Measurements from ENCODE around the gene ABCC10. TPM values are rescaled to one million over a fixed set of nuclear protein-coding genes. Genes with fewer than 3 reads are reported as not detected.

ABCC10 gene
- total RNA-seq, 3 donors from 2014 or later, result 24.2 to 30.1 (median 26.5) TPM

DNA sequence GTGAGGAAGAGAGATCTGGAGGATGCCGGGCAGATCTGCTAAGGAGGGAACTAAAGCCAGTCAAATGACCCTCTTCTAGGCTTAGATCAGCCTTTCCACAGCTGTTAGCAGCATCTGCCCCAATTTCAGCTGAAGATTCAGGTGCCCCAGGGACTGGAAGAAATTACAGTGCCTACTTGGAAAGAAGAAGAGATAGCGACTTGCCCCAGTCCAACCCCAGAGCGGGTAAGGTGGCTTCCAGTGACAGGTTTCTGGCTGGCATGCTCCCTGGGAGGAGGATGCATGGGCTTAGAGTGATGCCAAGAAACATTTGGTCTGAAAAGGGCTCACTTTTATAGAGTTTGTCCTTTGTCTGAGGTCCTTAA, 50.6 kb downstream of the ABCC10 start:
- no peaks in the 10 kb centered on the region for H3K27me3 Mint-ChIP-seq (ENCODE audit: low read depth)
- no peak for DNase-seq
- ATAC-seq, result no peak
- peaks cover 11% of the 10 kb centered on the region for H3K36me3 Mint-ChIP-seq (ENCODE audit: insufficient read depth)
- H3K4me3 Mint-ChIP-seq, result peak overlapping the region; percentile 97
- H3K9me3 Mint-ChIP-seq, result no peaks in the 10 kb centered on the region
- peaks cover 45% of the 10 kb centered on the region for H3K4me1 Mint-ChIP-seq (ENCODE audit: low read depth)

DNA sequence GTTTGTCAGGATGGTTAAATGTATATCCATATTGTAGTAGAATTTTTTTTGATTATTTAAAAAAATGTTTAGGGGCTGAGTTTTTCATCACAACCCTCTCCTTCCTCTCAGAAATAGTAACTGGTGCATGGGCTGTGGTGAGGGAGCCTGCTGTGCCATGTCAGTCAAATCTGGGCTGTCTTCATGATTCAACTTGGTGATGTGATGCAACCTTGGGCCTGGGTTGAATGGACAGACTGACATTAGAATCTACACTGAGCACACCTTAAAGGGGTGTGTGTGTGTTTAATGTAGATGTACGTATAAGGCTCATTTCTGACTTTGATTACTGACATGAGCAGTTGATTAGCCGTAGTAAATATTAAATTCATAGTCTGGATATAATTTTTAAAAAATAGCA, 53.7 kb downstream of the ABCC10 start:
- Mint-ChIP-seq H3K36me3 (ENCODE audit: insufficient read depth) (peaks cover 11% of the 10 kb centered on the region), H3K4me3 (no peak overlapping the region), H3K9me3 (no peaks in the 10 kb centered on the region), H3K27me3 (ENCODE audit: low read depth) (no peaks in the 10 kb centered on the region), H3K4me1 (ENCODE audit: low read depth) (peaks cover 48% of the 10 kb centered on the region)
- ATAC-seq, result no peak
- no peak for DNase-seq

DNA sequence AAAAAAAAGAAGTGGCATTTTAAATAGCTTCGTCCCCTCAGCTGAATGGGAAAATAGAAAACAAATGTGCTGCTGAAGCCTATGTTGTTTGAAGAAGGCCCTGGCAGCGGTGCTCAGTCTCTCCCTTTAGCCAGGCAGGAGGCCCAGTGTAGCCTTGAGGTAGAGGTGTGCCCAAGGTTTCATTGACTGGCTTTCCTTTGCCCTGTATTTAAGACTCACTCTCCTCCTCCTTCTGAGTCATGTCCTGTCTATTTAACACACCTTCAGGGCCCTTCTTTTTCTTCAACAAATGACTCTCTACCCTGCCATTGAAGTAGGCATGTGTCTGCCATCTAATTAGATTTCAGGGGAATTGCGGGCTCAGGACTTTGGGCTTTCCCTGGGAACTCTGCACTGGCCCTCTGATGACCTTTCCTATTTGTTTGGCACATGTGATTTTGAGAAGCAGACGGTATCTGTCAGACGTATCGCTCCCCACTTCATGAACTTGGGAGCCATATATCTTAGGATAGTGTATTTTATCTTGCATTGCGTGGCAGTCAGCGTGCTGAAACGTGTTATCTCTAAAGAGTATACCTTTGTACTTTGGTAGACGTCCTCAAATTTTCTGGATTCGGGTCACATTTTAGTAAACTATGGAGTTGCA, 54.4 kb downstream of the ABCC10 start:
- Mint-ChIP-seq H3K9me3 (no peaks in the 10 kb centered on the region), H3K27me3 (ENCODE audit: low read depth) (no peaks in the 10 kb centered on the region), H3K4me3 (peak overlapping the region; percentile 17), H3K36me3 (ENCODE audit: insufficient read depth) (peaks cover 13% of the 10 kb centered on the region), H3K4me1 (ENCODE audit: low read depth) (peaks cover 45% of the 10 kb centered on the region)
- ATAC-seq, result no peak
- DNase-seq, result no peak

DNA sequence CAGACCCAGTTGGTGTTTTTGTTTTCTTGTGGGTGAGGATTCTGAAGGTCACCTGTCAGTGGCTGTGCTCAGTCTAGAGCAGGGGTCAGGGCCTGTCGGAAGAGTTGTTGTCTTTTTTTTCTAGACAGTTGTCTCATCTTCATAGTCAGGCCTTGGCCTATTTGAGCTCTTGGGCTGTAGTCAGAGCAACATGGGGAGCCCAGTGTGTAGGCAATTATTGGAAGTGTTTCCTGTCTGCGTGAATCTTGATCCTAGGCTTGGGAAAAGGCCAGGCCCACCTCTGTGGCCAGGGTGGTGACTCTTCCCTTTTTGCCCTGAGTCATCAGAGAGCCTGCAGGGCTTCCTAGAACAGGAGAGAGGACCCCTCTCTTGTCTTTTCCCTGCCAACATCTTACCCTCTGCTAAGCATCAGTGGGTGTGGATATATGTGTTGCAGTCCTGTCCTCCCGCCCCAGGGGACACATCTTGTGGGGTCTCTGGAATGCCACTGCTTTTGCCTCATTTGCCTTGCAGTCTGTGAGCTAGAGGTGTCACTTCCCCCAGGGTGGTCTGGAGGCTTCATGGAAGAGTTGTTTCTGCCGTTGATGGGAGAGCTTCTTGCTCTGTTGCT, 61.4 kb downstream of the ABCC10 start:
- Mint-ChIP-seq H3K36me3 (ENCODE audit: insufficient read depth) (peaks cover 7% of the 10 kb centered on the region), H3K27me3 (ENCODE audit: low read depth) (no peaks in the 10 kb centered on the region), H3K4me3 (no peak overlapping the region), H3K4me1 (ENCODE audit: low read depth) (peaks cover 13% of the 10 kb centered on the region), H3K9me3 (no peaks in the 10 kb centered on the region)
- ATAC-seq (no peak), DNase-seq (no peak)

DNA sequence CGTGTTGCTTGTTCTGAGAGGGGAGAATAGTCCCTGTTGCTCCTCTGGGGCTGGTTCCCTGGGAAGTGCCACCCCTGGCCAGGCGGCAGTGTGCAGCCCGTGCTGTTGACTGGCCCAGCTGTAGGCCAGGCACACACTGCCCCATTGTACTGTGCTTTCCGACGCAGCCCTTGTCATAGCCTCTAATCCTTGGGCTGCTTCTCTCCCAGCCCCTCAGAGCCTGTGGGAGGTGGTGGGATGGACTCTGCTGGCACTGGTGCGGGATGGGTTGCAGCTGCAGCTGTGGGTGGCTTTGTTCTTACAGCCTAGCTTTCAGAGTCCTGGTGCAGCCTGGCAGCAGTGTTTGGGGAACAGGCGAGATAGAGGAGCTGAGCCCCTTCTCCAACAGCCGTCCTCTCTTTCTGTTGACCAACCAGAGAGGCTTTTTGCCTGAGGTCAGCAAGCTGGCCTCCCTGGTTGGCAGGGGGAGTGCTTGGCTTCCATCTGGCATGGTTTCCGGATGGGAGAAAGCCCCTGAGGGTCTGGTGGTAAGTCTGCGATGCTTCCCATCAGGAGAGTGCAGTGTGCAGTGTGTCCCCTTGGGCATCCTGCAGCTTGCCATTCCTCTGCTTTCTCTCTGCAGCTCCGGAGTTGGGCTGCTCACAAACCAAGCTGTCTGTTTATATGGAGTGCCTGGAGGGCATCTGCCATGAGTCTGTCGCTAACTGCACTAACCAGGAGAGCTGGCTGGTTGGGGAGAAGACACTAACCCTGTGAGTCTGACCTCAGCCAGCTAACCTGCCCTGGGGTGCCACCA, 62.1 kb downstream of the ABCC10 start:
- Mint-ChIP-seq H3K9me3 (no peaks in the 10 kb centered on the region), H3K4me1 (ENCODE audit: low read depth) (peaks cover 19% of the 10 kb centered on the region), H3K27me3 (ENCODE audit: low read depth) (no peaks in the 10 kb centered on the region), H3K4me3 (no peak overlapping the region), H3K36me3 (ENCODE audit: insufficient read depth) (peaks cover 7% of the 10 kb centered on the region)
- DNase-seq, result no peak
- ATAC-seq, result no peak

DNA sequence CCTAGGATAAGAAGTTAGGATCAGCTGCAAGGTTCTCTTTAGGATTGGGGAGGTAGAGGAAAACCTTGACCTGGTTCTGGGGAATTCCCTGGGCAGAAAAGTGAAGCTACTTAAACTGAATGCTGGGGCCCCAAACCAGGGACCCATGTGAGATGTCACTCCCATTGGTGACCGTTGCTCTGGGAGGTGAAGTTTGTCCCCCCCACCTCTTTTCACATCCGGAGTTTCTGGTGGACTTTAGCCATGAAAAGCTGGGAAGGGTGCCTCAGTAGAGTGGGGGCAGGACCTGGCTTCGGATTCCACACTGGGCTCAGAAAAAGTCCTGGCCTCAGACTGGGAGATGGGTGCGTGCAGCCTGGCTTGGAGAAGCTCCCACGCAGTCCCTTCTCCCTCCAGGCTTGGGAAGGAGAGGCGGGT, 63.2 kb downstream of the ABCC10 start:
- Mint-ChIP-seq H3K27me3 (ENCODE audit: low read depth) (no peaks in the 10 kb centered on the region), H3K36me3 (ENCODE audit: insufficient read depth) (peaks cover 7% of the 10 kb centered on the region), H3K9me3 (no peaks in the 10 kb centered on the region), H3K4me3 (no peak overlapping the region), H3K4me1 (ENCODE audit: low read depth) (peaks cover 30% of the 10 kb centered on the region)
- ATAC-seq, result no peak
- no peak for DNase-seq

DNA sequence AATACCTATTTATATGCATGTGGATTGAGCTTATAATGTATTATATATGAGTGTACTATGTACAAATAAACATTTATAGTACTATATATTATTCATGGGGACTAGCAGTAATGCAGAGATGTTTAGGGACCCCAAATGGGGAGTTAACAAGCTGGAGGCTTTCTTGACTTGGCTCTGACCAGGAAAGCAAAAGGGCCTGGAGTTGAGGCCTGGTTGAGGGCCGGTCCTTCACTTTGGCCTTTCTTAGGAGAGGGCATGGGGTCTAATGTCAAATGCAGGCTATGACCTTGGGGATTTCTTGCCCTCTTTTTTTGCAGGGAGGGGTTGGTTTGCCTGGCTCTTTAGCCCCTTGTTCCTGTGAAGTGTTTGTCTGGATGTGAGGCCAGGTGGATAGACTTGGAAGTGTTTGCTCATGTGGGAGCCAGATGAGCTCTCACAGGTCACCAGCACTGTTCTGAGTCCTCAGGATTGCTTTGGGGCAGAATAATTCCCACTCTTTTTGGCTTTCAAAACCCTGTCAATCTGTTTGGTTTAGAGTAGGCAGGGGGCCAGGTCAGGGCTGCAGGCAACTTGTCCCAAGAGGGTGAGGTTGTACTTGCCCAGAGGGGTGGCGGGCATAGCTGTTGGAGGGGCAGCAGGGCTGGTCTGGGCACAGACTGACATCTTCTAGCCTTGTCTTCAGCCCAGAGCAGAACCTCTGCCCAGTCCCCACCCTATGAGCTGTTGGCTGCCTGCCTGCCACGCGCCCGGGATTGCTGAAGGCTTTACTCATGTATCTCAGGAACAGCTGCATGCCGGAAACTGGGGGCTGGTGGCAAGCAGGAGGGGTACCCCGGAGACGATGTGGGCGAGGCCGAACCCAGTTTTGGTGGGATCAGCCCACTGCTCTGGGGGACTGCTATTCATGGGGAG, 64.7 kb downstream of the ABCC10 start:
- ATAC-seq, result no peak
- H3K4me3 Mint-ChIP-seq, result no peak overlapping the region
- H3K4me1 Mint-ChIP-seq (ENCODE audit: low read depth), result peaks cover 33% of the 10 kb centered on the region

DNA sequence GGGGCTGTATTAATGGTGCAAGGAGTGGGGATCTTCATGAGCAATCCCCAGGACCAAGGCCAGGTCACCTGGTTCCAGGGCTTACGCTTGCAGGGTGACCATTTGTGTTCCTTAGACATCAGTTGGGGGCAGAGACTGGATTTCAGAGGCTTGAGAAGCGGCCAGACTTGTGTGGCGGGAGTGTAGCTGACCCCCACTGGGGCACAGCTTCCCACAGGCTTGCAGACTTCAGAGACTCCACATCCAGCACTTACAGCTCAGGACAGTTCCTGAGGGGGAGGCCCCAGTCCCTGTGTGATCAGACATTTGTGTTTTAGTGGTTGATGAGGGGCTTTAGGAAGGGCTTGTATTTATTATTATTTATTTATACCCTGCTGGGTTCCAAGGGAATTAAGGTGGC, 65.3 kb downstream of the ABCC10 start:
- DNase-seq, result no peak
- ATAC-seq, result no peak
- no peak overlapping the region for H3K4me3 Mint-ChIP-seq
- no peaks in the 10 kb centered on the region for H3K27me3 Mint-ChIP-seq (ENCODE audit: low read depth)
- no peaks in the 10 kb centered on the region for H3K9me3 Mint-ChIP-seq
- peaks cover 4% of the 10 kb centered on the region for H3K36me3 Mint-ChIP-seq (ENCODE audit: insufficient read depth)
- H3K4me1 Mint-ChIP-seq (ENCODE audit: low read depth), result peaks cover 33% of the 10 kb centered on the region

More for the DNA sequence above, 64.7 kb downstream of the ABCC10 start:
- no peak for DNase-seq
- H3K27me3 Mint-ChIP-seq (ENCODE audit: low read depth), result no peaks in the 10 kb centered on the region
- peaks cover 4% of the 10 kb centered on the region for H3K36me3 Mint-ChIP-seq (ENCODE audit: insufficient read depth)
- H3K9me3 Mint-ChIP-seq, result no peaks in the 10 kb centered on the region

DNA sequence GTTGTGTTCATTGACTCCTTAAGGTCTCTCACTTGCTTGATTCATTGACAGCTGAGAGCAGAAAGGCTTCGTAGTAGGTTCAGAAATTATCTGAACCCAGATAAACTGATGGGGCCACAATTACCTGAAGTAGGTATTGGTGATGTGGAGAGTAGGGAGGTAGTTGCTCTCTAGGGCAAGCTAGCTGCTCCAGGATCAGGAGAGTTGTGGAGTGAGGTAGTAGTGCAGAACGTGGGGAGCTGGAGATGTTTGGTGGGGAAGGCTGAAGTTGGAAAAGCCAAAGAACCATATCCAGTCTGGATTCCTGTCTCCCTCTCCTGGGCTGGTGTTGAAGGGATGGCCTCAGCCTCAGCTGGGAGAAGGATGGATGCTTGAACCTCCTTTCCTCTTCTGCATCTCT, 65.9 kb downstream of the ABCC10 start:
- H3K4me1 Mint-ChIP-seq (ENCODE audit: low read depth), result peaks cover 33% of the 10 kb centered on the region
- no peaks in the 10 kb centered on the region for H3K9me3 Mint-ChIP-seq
- no peak for DNase-seq
- peaks cover 4% of the 10 kb centered on the region for H3K36me3 Mint-ChIP-seq (ENCODE audit: insufficient read depth)
- ATAC-seq, result no peak
- no peak overlapping the region for H3K4me3 Mint-ChIP-seq
- H3K27me3 Mint-ChIP-seq (ENCODE audit: low read depth), result no peaks in the 10 kb centered on the region

DNA sequence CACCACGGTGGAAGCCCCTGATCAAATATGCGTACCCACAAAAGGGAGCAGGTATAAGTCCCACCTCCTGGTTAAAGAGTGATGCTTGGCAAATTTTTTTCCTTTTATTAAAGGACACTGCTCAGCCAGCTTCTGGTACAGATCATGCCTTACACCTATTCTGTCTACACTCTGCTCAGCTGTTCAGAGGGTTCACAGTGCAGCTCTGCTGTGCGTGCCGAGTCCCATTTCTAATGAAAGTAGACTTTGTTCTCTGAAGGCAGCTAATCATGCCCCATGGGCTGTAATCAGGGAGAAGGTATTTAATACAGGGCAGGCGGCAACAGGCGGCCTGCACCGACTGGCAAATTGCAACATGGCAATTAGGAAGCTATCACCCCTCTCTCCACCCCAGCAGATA, 66.5 kb downstream of the ABCC10 start:
- ATAC-seq (no peak), DNase-seq (no peak)
- Mint-ChIP-seq H3K27me3 (ENCODE audit: low read depth) (no peaks in the 10 kb centered on the region), H3K4me1 (ENCODE audit: low read depth) (peaks cover 33% of the 10 kb centered on the region), H3K9me3 (no peaks in the 10 kb centered on the region), H3K4me3 (no peak overlapping the region), H3K36me3 (ENCODE audit: insufficient read depth) (peaks cover 4% of the 10 kb centered on the region)

DNA sequence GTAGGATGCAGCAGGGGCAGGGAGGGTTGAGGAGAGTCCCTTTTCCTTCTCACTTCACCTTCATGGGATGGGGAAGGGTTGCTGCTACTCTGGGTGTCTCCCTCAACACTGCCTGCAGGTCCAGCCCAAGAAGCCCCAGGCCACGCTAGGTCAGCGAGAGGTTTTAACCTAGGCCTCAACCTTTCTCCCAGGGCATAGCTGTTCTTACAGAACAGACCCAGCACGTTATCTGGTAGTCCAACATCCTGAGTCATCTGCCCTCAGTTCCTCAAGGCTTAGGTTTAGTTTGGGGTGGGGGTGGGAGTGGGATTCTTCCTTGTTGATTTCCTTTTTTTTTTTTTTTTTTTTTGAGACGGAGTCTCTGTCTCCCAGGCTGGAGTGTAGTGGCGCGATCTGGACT, 67.0 kb downstream of the ABCC10 start:
- Mint-ChIP-seq H3K4me1 (ENCODE audit: low read depth) (peaks cover 31% of the 10 kb centered on the region), H3K9me3 (no peaks in the 10 kb centered on the region), H3K27me3 (ENCODE audit: low read depth) (no peaks in the 10 kb centered on the region), H3K36me3 (ENCODE audit: insufficient read depth) (peaks cover 4% of the 10 kb centered on the region), H3K4me3 (no peak overlapping the region)
- ATAC-seq (no peak), DNase-seq (no peak)

DNA sequence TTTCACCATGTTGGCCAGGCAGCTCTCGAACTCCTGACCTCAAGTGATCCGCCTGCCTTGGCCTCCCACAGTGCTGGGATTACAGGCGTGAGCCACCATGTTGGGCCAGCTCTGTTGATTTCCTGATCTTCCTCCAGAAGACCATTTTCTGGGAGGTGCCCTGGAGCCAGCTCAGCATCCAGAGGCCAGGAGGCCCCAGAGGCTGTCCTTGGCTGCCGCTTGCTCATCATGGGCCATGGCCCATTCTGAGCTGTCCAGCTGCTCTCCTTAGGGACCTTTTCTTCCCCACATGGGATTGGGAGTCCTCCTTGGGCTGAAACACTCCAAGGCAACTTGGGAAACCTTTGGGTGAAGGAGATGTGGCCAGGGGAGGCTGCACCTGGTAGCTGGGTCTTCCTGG, 67.4 kb downstream of the ABCC10 start:
- Mint-ChIP-seq H3K4me1 (ENCODE audit: low read depth) (peaks cover 31% of the 10 kb centered on the region), H3K36me3 (ENCODE audit: insufficient read depth) (peaks cover 8% of the 10 kb centered on the region), H3K9me3 (no peaks in the 10 kb centered on the region), H3K27me3 (ENCODE audit: low read depth) (no peaks in the 10 kb centered on the region), H3K4me3 (no peak overlapping the region)
- DNase-seq, result no peak
- no peak for ATAC-seq

DNA sequence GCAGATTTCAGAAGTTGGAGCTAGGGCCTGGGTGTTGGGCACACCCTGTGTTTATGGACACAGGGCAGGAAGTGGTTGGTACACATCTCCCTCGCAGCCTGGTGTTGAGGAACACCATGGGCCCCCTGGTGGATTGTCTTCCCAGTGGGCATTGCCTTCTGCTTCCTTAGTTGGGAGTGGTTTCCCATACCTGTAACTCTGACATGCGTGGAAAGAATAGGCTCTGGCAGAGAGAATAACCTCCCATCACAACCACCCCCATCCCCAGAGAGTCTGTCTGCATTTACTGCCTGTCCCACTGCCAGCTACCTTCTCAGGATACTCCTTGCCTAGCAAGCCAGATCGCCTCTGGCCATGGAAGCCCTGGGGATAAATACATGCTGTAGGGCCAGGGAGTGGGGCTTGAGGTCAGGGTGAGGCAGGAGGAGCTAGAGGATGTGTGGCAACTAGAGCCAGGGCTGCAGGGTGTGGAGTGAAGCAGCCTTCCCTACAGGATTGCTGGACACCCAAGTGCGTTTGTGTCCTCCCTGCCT, 68.1 kb downstream of the ABCC10 start:
- Mint-ChIP-seq H3K27me3 (ENCODE audit: low read depth) (no peaks in the 10 kb centered on the region), H3K4me3 (no peak overlapping the region), H3K4me1 (ENCODE audit: low read depth) (peaks cover 27% of the 10 kb centered on the region), H3K36me3 (ENCODE audit: insufficient read depth) (peaks cover 6% of the 10 kb centered on the region), H3K9me3 (no peaks in the 10 kb centered on the region)
- ATAC-seq, result peak in 1 of 2 donors; percentile 41
- no peak for DNase-seq

Data from activated T-cell treated with anti-CD3 and anti-CD28 coated beads, Interleukin-2, amount 50 U/mL, for 4 hours (primary cell).